ENCODE results near the gene POLE3.
"Not testable (repeated sequence)": the region's sequence is repeated elsewhere in the genome, so short reads cannot be mapped to it uniquely, and the experiment has no call there.

POLE3 gene

GRCh38 chr9:113375057-113376023 lies 35.1 kb downstream of the POLE3 start:
- Histone ChIP-seq H3K4me3 (ENCODE audit: low read length) (peak overlapping the region; percentile 52), H3K9ac (ENCODE audit: low read depth, low read length) (peak overlapping the region; percentile 50; the same call in 1 of the 2 replicates), H3K27ac (ENCODE audit: low read depth, low read length) (no peak overlapping the region), H3K9me3 (ENCODE audit: insufficient read depth, low read depth, low read length) (no peaks in the 10 kb centered on the region), H3K36me3 (ENCODE audit: insufficient read depth, low read length) (peaks cover 18% of the 10 kb centered on the region), H3K27me3 (ENCODE audit: insufficient read depth, low read length) (no peaks in the 10 kb centered on the region), H3K4me1 (ENCODE audit: insufficient read depth, low read length) (no peaks in the 10 kb centered on the region; the same call in 1 of the 2 replicates)
- WGBS = 79% methylated on average over 6 of the region's 6 CpGs

DNA sequence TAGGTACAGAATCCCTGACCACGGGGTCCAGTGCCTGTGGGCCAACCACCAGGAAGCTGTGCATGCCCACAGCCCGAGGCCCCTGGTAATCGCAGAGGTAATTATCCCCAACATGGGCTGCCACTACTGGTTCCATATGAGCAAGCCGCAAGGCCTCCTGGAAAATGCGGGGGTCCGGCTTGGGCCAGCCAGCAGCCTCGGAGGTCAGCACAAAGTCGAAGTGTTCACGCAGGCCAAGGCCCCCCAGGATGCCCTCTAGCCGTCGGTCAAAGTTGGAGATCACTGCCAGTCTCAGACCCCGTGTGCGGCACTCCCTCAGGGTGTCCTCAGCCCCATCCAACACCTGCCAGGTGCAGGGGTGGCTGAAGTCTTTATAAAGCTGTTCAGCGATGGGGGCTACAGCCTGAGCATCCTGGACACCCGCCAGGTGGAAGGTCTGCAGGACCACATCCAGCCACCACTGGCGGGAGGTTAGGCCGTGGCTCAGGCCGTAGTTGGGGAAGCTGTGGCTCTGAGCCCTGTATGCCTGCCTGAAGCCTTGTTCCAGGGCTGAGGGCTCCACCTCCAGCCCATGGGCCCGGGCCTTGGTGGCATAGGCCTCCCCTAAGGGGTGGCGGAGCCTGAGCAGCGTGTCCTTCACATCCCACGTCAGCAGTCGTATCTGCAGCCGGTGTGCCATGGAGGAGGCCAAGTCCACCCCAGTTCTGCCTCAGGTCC lies 36.6 kb downstream of the POLE3 start:
- Histone ChIP-seq H3K27me3 (ENCODE audit: insufficient read depth, low read length) (no peaks in the 10 kb centered on the region), H3K4me3 (ENCODE audit: low read length) (no peak overlapping the region), H3K36me3 (ENCODE audit: insufficient read depth, low read length) (peaks cover 18% of the 10 kb centered on the region), H3K4me1 (ENCODE audit: insufficient read depth, low read length) (no peaks in the 10 kb centered on the region; the same call in 1 of the 2 replicates), H3K9me3 (ENCODE audit: insufficient read depth, low read depth, low read length) (no peaks in the 10 kb centered on the region), H3K27ac (ENCODE audit: low read depth, low read length) (no peak overlapping the region), H3K9ac (ENCODE audit: low read depth, low read length) (0 out of 2 replicates have a peak overlapping the region, but pooled peaks have one; percentile 20)
- 93% methylated on average over 24 of the region's 24 CpGs for WGBS

- Histone ChIP-seq H3K9ac (ENCODE audit: low read depth, low read length) (0 out of 2 replicates have a peak overlapping the region, but pooled peaks have one; percentile 20), H3K36me3 (ENCODE audit: insufficient read depth, low read length) (peaks cover 18% of the 10 kb centered on the region), H3K4me1 (ENCODE audit: insufficient read depth, low read length) (no peaks in the 10 kb centered on the region; the same call in 1 of the 2 replicates), H3K4me3 (ENCODE audit: low read length) (no peak overlapping the region), H3K9me3 (ENCODE audit: insufficient read depth, low read depth, low read length) (no peaks in the 10 kb centered on the region), H3K27ac (ENCODE audit: low read depth, low read length) (no peak overlapping the region), H3K27me3 (ENCODE audit: insufficient read depth, low read length) (no peaks in the 10 kb centered on the region)
- WGBS = 69% methylated on average over 3 of the region's 3 CpGs
Observed at GRCh38 chr9:113373256-113373655, 37.2 kb downstream of the POLE3 start.

DNA sequence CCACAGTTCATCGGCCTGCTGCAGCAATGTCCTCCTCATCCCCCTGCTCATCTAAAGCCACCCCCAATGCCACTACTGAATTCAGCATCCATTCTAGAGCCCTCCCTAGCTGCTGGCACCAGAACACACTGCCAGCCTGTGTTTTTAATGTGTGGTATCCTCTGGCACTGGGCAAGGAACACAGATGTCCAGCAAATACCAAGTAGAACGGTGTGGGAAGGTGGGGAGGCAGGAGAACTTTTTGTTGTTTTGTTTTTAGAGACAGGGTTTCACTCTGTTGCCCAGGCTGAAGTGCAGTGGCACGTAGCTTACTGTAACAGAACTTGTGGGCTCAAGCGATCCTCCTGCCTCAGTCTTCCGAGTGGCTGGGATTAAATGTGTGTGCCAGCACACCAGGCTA lies 38.4 kb downstream of the POLE3 start:
- H3K9ac ChIP-seq (ENCODE audit: low read depth, low read length) = no peak overlapping the region
- H3K27ac ChIP-seq (ENCODE audit: low read depth, low read length) = no peak overlapping the region
- no peaks in the 10 kb centered on the region for H3K27me3 ChIP-seq (ENCODE audit: insufficient read depth, low read length)
- no peaks in the 10 kb centered on the region for H3K9me3 ChIP-seq (ENCODE audit: insufficient read depth, low read depth, low read length)
- H3K4me1 ChIP-seq (ENCODE audit: insufficient read depth, low read length) = no peaks in the 10 kb centered on the region; the same call in 1 of the 2 replicates
- H3K4me3 ChIP-seq (ENCODE audit: low read length) = no peak overlapping the region
- peaks cover 18% of the 10 kb centered on the region for H3K36me3 ChIP-seq (ENCODE audit: insufficient read depth, low read length)
- WGBS = 92% methylated on average over 5 of the region's 5 CpGs

GRCh38 chr9:113370806-113371325 lies 39.6 kb downstream of the POLE3 start:
- Histone ChIP-seq H3K27ac (ENCODE audit: low read depth, low read length) (no peak overlapping the region), H3K36me3 (ENCODE audit: insufficient read depth, low read length) (peaks cover 18% of the 10 kb centered on the region), H3K9me3 (ENCODE audit: insufficient read depth, low read depth, low read length) (no peaks in the 10 kb centered on the region), H3K9ac (ENCODE audit: low read depth, low read length) (no peak overlapping the region), H3K4me1 (ENCODE audit: insufficient read depth, low read length) (no peaks in the 10 kb centered on the region; the same call in 1 of the 2 replicates), H3K4me3 (ENCODE audit: low read length) (no peak overlapping the region), H3K27me3 (ENCODE audit: insufficient read depth, low read length) (no peaks in the 10 kb centered on the region)
- 88% methylated on average over 8 of the region's 8 CpGs for WGBS

GRCh38 chr9:113369855-113370140 lies 40.7 kb downstream of the POLE3 start:
- Histone ChIP-seq H3K4me3 (ENCODE audit: low read length) (no peak overlapping the region), H3K9me3 (ENCODE audit: insufficient read depth, low read depth, low read length) (no peaks in the 10 kb centered on the region), H3K27ac (ENCODE audit: low read depth, low read length) (no peak overlapping the region), H3K36me3 (ENCODE audit: insufficient read depth, low read length) (peaks cover 14% of the 10 kb centered on the region), H3K27me3 (ENCODE audit: insufficient read depth, low read length) (no peaks in the 10 kb centered on the region), H3K4me1 (ENCODE audit: insufficient read depth, low read length) (no peaks in the 10 kb centered on the region; the same call in 1 of the 2 replicates), H3K9ac (ENCODE audit: low read depth, low read length) (no peak overlapping the region)
- WGBS = 90% methylated on average over 11 of the region's 11 CpGs

- H3K9ac ChIP-seq (ENCODE audit: low read depth, low read length) = no peak overlapping the region
- H3K27ac ChIP-seq (ENCODE audit: low read depth, low read length) = no peak overlapping the region
- 95% methylated on average over 12 of the region's 13 CpGs for WGBS
- no peak overlapping the region for H3K4me3 ChIP-seq (ENCODE audit: low read length)
- H3K36me3 ChIP-seq (ENCODE audit: insufficient read depth, low read length) = peaks cover 12% of the 10 kb centered on the region
- H3K27me3 ChIP-seq (ENCODE audit: insufficient read depth, low read length) = no peaks in the 10 kb centered on the region
- no peaks in the 10 kb centered on the region; the same call in 1 of the 2 replicates for H3K4me1 ChIP-seq (ENCODE audit: insufficient read depth, low read length)
- H3K9me3 ChIP-seq (ENCODE audit: insufficient read depth, low read depth, low read length) = no peaks in the 10 kb centered on the region
Observed at GRCh38 chr9:113368982-113369854, 41.3 kb downstream of the POLE3 start.

- Histone ChIP-seq H3K4me1 (ENCODE audit: insufficient read depth, low read length) (no peaks in the 10 kb centered on the region; the same call in 1 of the 2 replicates), H3K4me3 (ENCODE audit: low read length) (no peak overlapping the region), H3K27ac (ENCODE audit: low read depth, low read length) (no peak overlapping the region), H3K36me3 (ENCODE audit: insufficient read depth, low read length) (peaks cover 5% of the 10 kb centered on the region), H3K9ac (ENCODE audit: low read depth, low read length) (no peak overlapping the region), H3K27me3 (ENCODE audit: insufficient read depth, low read length) (no peaks in the 10 kb centered on the region), H3K9me3 (ENCODE audit: insufficient read depth, low read depth, low read length) (no peaks in the 10 kb centered on the region)
- 91% methylated on average over 4 of the region's 5 CpGs for WGBS
Observed at GRCh38 chr9:113368348-113368981, 42.0 kb downstream of the POLE3 start.

GRCh38 chr9:113365652-113366051 lies 44.8 kb downstream of the POLE3 start:
- not testable (repeated sequence) for H3K27ac ChIP-seq (ENCODE audit: low read depth, low read length); H3K4me3 ChIP-seq (ENCODE audit: low read length); H3K9ac ChIP-seq (ENCODE audit: low read depth, low read length); H3K36me3 ChIP-seq (ENCODE audit: insufficient read depth, low read length); H3K27me3 ChIP-seq (ENCODE audit: insufficient read depth, low read length); H3K9me3 ChIP-seq (ENCODE audit: insufficient read depth, low read depth, low read length); H3K4me1 ChIP-seq (ENCODE audit: insufficient read depth, low read length)
- 91% methylated on average over 3 of the region's 3 CpGs for WGBS

GRCh38 chr9:113364951-113365350 lies 45.5 kb downstream of the POLE3 start:
- Histone ChIP-seq H3K4me1 (ENCODE audit: insufficient read depth, low read length) (peaks cover 5% of the 10 kb centered on the region; the same call in 1 of the 2 replicates), H3K36me3 (ENCODE audit: insufficient read depth, low read length) (no peaks in the 10 kb centered on the region), H3K9ac (ENCODE audit: low read depth, low read length) (no peak overlapping the region), H3K4me3 (ENCODE audit: low read length) (no peak overlapping the region), H3K27me3 (ENCODE audit: insufficient read depth, low read length) (no peaks in the 10 kb centered on the region), H3K9me3 (ENCODE audit: insufficient read depth, low read depth, low read length) (no peaks in the 10 kb centered on the region), H3K27ac (ENCODE audit: low read depth, low read length) (no peak overlapping the region)
- WGBS = 86% methylated on average over 1 of the region's 1 CpG
